Measurements from ENCODE around the gene STON2.
A peak's percentile ranks its signal among the peaks of the same experiment; 100 is the strongest.

The STON2 gene

DNA sequence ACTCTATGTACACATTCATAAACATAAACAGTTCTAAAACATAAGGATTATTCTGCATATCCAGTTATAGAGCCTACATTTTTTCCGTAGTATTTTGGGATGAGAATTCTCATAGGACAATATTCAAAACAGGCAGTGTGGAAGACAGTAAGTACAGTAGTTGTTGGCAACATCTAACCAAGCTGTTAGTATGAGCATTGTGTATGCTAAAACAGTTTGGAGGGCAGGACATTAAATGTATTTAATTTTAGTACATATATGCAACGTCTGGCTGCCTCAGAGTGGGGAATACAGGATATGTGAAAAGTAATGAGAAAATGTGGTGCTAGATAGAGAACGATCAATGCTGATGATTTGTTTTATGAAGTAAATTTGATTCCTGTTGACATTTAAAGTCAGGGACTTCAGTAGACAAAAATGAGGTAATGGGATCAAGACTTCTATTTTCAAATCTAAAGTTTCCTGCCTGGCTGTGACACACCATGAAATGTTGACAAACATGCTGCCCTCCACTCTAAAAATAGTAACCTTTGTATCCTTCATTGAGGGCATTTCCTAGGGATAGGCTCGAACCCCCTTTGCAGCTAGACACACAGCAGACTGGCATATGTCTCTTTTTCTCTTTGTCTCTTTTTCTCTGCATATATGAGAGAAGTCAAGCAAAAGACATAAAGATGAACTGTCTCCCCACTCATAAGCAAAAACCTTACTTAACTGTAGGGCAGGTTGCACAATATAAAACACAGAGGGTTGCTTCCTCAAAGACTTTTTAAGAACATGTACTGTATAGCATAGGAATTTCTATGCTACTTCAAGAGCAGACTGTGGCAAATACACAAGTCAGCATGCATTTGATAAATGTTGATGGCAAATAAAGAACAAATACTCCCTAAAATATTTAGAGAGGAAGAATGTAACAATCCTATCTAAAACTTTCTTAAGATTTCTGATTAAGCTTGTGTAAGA is 103.9 kb downstream of the STON2 start:
- no peak for DNase-seq

DNA sequence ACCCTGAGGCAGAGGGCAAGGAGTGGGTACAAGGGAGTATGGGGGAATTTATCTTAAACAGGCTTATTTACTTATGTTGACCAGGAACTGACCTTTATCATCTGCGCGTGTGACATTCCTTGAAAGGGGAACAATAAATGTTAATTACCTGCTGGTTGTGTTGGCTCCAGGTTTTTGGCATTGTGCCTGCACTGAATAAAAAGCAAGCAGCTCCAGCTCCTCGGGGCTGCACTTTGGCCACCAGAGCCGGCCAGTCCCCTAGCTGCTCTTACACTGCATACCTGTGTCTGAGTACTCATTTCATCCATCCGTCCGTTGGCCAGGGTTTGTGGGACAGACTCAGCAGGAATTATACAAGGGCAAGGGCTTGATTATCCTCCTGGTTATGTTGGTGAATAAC is 110.6 kb downstream of the STON2 start:
- DNase-seq = no peak

DNA sequence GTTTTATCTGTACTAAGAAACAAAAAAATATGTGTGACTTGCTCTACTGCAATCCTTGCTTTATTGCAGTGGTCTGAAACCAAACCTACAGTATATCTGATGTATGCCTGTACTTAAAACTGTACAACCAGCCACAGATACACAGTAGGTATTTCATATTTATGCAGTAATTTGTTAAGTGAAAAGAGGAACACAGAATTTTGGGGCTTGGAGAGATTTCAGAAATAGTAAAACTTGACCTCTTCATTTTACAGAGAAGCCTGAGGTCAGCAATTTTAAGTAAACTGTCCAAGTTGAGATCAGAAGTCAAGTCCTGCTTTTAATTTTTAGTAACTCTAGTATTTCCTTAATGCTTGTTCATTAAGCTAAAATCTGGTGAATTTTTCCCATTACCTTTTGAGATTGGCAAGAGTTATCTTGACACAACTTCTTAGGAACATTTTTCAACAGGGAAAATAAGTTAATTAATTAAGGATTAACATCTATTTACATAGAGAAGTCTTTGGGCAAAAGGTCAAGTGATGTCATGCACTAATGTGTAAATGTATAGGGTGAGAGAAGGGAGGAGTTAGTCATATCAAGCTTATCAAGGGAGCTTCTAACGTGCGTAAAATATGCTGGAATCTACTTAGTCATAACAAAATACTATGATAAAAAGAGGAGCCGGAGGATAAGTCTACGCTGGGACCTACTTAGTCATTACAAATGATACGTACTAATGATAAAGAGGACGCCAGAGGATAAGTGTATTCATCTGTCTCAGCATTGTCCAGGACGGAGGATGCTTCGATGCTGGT is 113.4 kb downstream of the STON2 start:
- DNase-seq = peak; percentile 17

DNA sequence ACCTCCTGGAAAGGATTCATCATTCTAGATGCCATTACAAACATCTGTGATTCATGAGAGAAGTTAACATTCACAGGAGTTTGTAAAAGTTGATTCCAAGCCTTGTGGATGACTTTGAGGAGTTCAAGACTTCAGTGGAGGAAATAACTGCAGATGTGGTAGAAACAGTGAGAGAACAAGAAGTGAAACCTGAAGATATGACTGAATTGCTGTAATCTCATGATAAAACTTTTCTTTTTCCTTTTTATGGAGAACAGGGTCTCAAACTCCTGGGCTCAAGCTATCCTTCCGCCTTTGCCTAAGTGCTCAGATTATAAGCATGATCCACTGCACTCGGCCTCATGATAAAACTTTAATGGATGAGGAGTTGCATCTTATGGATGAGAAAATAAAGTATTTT is 114.9 kb downstream of the STON2 start:
- no peak for DNase-seq

DNA sequence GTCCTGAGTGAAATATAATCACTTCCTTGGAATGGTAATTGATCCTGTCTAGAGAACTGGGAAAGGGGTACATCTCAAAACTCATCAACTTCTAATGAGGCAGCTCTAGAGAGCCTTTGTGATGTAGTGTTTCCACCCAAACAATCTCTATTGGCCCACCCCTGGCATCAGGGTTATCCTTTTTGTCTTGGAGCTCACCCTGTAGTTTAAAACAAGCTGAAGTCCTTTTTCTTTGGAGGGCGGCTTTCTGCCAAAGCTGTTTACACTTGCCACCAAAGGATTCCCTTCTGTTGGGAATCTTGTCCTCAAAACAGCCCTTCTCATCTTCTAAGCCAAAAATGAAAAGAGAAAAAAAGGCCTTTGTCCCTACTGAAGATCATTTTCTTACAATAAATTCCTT is 118.8 kb downstream of the STON2 start:
- no peak for DNase-seq

DNA sequence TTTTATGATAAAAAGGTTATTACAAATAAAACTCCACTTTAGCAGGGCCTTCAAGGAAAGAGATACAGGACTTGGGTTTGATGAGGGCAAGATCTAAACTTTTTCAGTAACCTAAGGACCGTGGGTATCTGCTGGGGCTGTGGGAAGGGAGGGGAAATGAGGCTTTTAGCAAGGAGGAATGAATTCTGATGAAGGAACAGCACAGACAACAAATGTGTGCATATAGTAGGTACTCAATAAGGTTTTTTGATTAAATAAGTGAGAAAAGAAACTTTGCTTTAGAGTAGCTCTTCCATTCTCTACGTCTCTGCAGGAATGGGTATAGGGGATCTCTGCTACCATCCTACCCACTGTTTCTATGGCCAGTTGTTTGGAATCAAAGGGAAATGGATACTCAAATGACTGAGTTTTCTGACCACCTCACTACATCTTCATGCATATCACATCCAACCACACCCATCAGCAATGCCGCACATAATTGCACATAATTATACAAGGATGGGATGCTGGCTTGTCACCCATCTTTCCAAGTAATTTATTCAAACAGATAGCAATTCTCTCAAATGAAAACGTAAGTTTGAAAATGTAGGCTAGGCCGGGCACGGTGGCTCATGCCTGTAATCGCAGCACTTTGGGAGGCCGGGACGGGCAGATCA is 119.9 kb downstream of the STON2 start:
- no peak for DNase-seq

DNA sequence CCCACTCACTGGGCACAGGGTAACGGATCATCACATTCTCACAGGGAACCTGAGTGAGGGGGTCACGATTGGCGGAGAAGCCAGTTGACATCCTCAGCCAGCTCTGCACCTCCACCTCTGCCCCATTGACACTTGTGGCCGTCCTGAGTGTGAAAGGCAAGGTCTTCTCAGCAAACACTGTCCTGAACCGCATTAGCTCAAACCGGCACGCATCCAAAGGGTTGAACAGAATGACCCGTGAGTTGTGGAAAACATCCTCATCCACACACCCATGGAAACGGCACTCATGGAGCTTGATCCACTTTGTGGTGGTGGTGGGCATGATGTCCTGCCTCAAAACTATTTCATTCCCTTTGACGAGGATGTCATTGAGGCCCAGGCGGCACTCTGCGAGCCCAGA is 123.0 kb downstream of the STON2 start:
- no peak for DNase-seq

DNA sequence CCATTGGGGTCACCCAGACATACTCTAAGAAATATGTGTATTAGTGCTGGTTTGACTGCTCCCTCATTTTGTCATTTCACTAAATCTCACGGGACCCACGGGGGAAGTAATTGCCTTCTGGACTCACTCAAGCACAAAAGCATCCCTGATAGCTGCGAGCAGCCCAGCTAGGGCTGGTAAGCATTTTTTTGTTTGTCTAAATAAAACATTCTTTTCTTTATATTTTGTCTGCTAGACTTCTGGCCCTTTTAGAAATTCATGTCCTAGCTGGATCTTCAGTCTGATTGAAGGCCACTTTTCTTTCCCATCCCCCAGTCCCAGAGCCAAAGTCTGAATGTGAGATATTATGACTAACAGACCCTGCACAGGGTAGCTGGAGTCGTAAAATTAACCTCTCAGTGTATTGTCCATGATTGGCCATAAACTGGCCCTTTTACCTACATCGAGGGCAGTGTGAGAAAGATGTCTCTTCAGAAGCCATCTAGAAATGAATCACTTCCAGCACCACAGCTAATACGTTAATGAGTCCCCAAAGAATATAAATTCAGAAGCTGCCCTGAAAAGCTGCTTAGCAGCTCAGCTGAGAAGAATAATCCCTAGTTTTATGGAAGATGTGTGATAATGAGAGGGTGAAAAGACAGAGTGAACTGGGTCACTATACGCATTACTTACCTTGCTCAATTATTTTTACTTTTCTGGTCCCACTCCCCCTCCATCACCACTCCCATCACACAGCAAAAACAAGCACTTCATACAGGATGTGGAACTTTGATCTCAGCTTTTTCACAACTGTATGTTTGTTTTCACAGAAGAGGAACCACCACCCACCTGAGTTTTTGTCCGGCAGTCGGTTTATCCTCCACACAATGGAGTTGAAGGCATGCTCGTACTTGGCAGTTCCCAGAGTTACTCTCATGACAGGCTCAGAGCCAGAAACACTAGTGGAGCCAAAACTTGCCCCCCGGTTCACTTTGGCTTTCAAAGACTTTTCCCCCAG is 123.8 kb downstream of the STON2 start:
- no peak for DNase-seq

DNA sequence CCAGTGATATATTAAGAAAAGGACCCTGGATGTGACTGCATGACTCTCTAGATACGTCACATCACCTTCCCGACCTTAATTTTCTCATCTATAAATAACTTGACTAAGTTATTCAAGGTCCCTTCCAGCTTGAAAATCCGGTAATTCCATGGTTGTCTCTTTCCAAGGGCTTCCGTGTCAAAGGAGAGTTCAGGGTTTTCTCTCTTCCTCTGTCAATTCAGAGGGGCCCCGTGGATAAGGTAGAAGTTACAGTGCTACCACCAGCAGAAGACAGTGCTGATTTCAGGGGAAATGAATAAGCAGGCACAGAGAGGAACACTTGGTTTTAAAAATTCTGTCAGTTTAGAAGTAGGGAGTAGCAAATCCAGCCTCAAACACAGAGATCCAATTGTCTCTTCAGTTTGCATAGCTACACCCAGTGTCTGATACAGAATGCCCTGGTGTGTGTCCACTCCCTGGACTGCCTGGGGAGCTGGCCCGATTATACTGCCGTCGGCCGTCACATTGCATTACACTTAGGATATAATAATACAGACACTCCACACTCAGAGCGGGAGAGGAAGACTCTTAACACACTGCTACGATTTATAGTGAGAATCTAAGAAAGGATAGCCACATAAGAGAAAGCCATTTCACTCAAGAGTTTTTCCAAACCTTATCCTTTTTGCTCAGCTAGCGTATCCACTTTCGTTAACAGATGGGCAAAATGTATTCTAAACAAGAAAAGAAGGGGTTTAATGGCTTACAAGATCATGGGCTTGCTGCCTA is 124.6 kb downstream of the STON2 start:
- no peak for DNase-seq

DNA sequence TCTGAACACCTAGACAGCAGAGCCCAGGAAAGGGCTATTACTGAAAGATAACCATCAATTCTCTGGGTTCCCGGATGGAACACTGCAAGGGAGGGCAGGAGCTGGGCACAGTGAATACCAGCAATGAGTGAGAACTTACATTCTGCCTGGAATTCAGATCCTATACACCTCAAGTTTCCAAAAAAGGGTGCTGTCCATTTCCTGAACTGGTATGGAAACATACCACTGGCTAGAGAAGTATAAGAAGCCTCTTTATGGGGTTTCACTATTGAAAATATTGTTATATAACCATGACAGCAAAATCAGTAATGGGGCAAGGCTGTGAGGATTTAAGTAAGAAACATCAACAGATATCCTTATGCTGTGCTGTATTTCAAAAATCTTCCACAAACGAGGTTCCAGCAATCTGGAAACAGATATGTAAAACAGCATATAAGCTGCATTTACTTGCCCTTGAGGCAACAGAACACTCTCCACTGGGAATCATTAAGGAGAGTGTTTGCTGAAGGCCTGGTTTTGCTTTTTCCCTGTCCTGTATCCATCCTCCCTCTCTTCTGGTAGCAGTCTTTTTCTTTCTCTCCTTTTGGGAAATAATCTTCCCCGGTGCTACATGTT is 126.1 kb downstream of the STON2 start:
- DNase-seq = no peak

DNA sequence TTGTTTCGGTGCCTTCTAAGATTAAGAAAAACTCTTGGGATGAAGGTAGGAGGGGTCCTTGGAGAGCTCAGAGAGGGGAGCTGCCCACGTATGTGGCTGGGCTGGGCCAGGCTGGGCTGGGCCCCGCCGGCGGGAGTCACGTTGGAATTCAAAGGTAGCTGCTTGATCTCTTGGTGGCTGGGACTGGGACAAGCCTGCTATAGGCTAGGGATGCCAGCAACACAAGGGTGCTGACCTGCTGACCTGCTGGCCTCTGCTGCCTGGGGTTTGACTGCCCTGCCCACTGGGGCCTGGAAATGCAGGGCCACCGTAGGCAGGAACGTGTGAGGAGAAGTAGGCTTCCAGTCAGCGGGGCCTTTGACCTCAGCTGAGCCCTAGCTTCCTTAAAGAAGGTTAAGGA is 126.6 kb downstream of the STON2 start:
- no peak for DNase-seq

DNA sequence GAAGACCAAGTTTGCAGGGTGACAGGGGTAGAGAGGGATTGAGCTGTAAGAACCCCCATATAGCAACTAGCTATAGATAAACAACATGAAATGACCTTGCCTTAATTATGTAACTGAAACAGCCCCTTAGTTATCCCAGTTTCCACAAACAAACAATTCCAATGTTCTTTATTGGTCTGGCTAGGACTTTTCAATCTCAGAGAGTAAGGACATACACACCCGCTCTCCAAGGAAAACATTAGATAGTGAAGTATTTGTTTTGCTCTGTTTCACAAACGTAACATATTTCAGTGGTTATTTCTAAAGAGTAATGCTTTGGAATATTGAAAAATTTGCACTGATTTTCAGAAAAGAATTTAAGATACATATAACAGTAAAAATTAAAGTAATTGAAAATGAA is 127.8 kb downstream of the STON2 start:
- DNase-seq = no peak

DNA sequence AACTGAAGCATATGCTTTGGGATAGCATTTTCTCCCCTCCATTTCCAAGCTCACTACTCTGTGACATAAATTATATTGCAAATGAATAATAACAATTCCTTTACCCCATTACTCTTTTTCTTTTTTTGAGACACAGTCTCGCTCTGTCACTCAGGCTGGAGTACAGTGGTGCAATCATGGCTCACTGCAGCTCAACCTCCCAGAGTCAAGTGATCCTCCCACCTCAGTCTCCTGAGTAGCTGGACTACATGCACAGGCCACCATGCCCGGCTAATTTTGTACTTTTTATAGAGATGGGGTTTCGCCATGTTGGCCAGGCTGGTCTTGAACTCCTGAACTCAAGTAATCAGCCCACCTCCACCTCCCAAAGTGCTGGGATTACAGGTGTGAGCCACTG is 130.1 kb downstream of the STON2 start:
- DNase-seq = no peak

DNA sequence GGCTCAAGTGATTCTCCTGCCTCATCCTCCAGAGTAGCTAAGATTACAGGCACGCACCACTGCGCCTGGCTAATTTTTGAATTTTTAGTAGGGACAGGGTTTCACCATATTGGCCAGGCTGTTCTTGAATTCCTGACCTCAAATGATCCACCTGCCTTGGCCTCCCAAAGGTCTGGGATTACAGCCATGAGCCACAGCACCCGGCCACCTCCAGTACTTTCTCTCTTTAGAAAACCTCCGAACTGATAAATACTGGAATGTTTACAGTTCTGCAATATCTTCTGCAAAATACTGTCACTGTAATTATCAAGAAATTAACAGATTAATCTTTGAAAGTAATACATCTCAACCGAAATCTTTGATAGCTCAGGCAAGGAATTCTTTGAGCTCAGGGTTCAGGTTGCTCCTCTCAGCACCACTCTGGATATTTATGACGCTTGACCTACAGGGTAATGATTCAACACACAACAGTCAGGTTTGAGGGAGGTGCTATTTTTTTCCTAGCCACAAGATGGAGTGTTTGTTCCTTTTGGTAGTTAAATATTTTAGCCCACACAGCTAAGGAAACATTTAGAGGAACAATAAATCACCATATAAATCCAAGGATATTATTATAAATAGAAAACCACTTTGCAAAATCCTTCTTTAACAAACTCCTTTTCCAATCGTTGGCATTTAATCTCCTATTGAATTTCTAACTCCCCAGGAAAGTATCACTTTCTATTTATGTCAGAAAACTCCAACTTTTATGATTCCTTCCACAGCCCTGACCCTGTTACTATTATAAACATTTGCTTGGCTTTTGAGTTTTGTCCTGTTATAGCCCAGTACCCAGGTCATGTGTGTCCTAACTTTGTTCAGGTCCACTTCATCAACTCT is 130.8 kb downstream of the STON2 start:
- peak; percentile 84 for DNase-seq

DNA sequence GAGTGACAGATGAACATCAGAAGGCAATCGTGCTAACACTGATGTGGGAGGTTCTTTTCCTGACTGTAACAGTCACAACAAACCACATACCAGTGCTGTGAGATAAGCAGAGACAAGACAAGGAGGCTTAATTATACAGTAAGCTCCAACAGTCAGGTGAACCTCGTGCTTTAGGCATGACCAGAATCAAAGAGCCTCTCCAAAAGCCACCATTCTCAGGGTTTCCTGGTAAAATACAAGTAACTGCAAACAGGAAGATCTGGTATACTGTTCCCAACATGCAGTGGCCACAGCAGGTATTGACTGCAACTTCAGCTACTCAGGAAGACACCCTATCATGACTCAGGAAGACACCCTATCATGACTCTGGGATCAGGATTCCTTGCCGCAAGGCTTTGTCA is 132.1 kb downstream of the STON2 start:
- peak; percentile 92 for DNase-seq

DNA sequence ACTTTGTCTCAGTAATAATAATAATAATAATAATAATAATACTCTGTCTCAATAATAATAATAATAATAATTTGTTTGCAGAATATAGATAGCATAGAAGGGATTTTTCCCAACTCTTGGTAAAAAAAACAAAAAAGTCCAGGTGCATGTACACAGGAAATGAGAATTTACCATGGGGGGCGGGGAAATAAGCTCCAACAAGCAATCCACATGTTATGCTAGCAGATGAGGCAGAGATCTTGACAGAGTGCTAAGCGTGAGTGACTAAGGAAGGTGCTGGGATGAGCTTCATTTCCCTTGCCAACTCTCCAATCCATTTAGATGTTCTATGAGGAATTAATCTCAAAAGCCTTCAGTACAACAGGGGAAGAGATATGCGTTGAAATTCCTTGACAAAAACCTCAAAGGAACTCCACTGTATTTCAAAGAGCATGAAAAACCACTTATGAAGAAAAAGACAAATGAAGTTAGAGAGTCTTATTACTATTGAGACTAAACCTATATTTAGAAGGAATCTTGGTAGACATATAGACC is 134.4 kb downstream of the STON2 start:
- DNase-seq = no peak

DNA sequence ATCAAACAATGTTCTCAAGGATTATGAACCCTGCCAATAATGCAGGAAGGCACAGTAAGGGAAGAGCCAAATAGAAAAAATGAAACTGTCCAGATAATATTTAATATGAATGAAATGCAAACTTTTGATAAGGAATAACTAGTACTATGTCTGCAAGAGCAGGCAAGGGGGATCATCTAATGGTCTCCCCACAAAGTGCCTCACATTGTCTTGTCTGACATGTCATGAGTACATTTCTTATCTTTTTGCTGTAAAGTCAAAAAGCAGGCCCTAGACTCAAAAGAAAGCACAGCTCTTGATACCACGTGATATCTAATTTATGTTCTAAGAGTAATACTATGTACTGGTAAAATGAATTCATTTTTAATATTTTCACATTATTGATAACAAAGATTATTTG is 135.5 kb downstream of the STON2 start:
- DNase-seq = peak; percentile 63

DNA sequence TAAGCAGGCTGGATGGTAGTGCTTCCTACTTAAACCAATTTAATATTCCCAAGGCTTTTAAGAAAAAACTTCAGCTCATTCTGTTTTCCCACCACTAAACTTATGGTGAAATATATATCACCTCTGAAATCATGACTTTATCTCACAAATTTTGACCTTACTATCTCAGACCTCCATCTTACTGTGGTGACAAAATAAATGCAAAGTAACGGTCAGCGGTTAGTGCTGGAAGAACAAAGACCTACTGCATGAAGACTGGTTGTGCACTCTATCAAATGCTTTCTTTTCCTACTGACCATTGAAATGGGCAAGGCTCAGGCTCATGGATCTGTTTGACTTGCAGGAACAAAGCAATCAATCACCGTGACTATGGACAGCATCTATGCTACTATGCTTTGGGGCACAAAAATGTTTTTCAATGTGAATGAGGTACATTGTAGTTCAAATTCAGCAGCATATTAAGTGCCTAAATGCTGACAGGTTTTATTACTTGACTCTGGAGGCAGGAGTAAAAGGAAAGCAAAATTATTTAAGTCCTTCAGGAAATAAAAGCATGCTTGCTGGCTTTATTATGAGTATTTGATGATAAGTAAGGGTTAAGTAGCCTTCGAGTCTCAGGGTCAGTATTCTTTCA is 136.2 kb downstream of the STON2 start:
- peak; percentile 18 for DNase-seq

DNA sequence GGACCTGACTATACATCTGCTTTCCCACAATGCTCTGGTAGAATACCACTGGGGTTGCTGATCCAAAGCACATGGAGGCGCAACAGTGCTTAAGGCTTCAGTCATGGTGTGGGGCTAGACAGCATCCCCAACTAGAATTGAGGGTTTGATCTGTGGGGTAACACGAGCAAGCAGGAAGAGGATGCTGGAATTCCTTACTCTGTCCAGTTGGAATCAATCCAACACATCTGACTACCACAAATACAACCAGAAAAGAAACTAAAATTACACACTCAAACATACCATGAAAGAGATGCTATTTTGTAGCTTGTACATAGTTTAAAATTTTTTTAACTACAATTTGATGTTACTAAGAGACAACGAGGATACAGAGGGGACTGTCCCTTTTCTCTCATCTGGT is 138.9 kb downstream of the STON2 start:
- no peak for DNase-seq
